ENCODE results near the gene PDIK1L.

Gene PDIK1L

DNA sequence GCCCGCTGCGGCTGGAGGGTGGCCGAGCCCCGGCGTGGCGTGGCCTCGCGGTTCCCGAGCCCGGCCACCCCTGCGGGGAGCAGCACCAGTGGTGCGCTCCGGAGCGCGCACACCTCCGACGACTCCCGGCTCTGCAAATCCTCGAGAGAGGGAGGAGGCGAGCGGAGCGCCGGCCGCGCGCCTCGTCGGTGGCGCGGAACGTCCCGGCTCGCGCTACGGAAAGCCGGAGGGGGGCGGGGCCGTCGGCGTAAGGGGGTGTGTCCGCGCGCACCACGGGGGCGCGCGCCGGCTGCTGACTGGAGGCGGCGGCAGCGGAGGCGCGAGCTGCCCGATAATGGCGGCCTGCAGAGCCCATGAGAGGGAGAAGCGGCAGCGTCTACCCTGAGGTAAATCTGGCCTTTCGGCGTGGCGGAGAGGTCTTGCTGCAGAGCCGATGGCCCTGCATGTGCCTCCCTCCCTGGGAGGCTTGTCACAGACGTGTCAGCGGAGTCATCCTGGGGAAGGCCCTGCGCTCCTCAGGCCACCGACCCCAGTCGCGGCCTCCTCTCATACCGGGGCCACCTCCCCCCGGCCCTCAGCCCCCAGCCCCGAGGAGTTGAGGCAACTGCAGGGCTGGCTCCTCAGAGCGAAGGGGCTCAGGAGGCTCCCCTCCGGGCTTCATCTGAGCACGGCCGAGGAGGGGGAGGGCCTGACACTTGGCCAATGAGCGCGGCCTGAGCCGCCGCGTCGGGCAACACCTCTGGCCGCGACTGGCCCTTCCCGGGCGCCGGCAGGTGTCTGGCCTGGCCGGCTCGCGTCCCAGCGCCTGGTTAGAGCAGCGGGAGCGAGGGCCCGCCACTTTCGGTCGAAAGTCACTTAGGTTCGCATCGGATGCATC is at the start of gene PDIK1L:
Gene PDIK1L, plus strand, starts transcription at position 295 of the 877 bp plus-strand sequence. CDS start 2,485 bp downstream, outside the sequence.
- DNase-seq (ENCODE audit: low read depth): peak; percentile 92

DNA sequence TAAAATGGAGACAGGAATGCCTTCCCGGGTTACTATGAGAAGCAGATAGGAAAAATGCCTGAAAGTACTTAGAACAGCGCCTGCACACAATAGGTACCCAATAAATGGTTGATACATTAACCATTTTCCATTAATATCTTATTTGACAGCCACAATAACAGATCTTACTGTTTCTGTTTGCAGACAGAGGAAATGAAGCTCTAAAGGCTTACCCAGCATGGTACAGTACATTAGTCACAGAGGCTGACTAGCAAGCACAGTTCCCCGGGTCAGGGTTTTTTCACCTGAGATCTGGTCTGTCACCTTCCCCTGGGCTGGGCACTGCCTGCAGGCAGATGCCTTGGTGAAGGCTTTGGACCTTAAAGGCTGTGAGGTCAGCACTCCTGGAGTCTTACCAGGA is 47.1 kb upstream of the PDIK1L start:
- DNase-seq (ENCODE audit: low read depth): no peak

DNA sequence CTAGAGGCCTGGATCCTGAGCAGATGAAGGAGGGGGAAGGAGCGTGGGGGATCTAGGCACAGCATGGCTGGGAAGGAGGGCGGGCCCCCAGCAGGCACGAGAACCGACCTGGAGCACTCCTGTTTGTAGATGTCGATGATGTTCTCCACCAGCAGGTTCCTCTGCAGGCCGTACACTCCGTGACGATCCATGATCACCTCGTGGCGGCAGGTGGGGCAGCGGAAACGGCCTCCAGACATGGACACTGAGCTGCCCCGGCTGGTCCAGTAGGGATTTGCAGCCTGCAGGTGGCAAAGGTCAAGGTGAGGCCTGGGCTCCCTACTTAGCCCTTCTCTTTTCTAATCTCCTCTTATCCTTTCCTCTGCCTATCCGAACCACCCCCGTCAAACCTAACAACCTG is 45.5 kb upstream of the PDIK1L start:
- no peak for DNase-seq (ENCODE audit: low read depth)

GRCh38 chr1:26066857-26067256 is 44.8 kb upstream of the PDIK1L start:
- no peak for DNase-seq (ENCODE audit: low read depth)

DNA sequence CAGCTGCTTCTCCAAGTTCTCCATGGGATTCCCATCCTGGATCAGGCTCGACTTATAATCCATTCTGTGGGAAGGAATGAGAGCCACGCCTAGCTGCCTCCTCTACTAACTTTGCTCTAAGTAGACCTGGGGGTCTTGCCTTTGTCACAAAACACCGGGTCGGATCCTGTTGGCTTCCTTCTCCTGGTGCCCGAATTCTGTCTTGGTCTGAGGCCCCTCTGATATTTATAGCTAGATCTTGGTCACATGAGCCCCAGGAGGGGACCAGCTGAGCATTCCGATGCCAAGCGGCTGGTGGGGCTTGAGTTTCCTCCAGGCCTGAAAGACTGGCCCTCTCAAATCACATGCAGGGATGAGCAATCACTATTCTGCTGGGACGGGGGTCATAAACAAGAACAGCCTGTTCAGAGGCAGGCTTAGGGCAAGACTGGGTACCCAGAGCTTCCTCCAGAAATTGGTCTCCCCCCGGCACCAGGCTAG is 44.2 kb upstream of the PDIK1L start, which contains the start of gene TRIM63:
Gene TRIM63, minus strand, starts transcription at position 199 of the 480 bp plus-strand sequence. Its CDS starts 136 bp downstream, at position 63.
- DNase-seq (ENCODE audit: low read depth): no peak

GRCh38 chr1:26069941-26070295 is 41.7 kb upstream of the PDIK1L start:
- DNase-seq (ENCODE audit: low read depth): no peak

- no peak for DNase-seq (ENCODE audit: low read depth)
Measured at GRCh38 chr1:26070296-26070962, 41.2 kb upstream of the PDIK1L start.

GRCh38 chr1:26070963-26071342 is 40.7 kb upstream of the PDIK1L start:
- no peak for DNase-seq (ENCODE audit: low read depth)

DNA sequence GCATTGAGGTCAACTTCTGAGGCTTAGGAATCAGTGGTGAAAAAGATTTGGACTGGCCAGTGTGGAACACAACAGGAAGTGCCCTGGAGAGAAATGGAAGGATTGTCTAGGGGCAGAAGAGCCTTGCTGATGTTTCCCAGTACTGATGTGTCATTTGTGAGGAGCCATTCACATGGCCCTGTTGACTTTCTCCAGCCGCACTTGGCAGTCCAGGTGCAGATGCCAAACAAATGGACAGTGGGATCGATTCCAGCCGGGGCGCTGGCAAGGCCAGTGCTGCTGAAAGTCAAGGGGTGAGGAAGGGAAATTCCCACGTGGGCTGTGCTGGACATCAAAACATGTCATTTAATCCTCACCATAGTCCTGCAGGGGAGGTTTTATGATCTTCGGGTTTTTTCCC is 39.3 kb upstream of the PDIK1L start:
- DNase-seq (ENCODE audit: low read depth): no peak

DNA sequence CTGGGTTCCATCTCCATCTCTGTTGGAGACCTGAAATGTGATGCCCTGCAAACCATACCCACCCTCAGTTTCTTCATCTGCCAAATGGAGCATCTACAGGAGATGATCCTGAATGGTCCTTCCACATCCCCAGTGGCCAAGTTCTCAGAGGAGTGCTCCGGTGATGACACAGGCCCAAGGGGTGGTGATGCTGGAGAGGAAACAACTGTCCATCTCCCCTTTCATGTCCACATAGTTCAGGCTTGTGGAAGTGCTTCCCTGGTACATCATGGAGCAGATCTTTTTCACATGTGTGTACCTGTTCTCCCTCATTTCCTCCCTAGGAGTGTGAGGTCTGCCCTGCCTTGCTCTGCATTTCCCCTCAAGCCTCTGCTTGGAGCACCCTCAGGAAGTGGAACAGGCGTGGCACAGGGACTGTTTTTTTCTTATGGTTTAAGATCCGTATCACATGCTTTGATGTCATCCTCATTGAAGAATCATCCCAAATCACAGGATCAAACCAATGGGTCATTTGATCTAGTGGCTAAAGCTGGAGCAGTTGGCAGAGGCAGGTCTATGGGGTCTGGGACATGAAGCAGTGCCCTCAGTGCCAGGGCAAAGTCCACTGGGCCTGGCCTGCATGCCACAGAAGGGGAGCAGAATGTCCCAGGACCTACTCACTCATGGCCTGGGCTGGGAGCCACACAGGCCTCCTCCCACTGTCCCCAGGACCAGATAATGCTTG is 36.0 kb upstream of the PDIK1L start:
- DNase-seq (ENCODE audit: low read depth): no peak

DNA sequence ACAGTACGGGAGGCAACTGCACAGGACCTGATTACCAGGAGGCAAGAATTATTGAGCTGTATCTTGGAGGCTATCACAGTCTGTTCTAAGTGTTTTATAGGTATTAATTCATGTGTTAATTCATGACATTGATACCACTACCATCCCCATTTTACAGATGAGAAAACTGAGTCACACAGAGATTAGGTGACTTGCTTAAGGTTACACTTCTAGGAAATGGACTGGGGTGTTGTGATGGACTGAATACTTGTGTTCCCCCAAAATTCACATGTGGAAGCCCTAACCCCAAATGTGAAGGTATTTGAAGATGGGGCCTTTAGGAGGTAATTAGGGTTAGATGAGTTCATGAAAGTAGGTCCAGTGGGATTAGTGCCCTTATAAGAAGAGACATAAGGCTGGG is 34.1 kb upstream of the PDIK1L start:
- DNase-seq (ENCODE audit: low read depth): no peak

DNA sequence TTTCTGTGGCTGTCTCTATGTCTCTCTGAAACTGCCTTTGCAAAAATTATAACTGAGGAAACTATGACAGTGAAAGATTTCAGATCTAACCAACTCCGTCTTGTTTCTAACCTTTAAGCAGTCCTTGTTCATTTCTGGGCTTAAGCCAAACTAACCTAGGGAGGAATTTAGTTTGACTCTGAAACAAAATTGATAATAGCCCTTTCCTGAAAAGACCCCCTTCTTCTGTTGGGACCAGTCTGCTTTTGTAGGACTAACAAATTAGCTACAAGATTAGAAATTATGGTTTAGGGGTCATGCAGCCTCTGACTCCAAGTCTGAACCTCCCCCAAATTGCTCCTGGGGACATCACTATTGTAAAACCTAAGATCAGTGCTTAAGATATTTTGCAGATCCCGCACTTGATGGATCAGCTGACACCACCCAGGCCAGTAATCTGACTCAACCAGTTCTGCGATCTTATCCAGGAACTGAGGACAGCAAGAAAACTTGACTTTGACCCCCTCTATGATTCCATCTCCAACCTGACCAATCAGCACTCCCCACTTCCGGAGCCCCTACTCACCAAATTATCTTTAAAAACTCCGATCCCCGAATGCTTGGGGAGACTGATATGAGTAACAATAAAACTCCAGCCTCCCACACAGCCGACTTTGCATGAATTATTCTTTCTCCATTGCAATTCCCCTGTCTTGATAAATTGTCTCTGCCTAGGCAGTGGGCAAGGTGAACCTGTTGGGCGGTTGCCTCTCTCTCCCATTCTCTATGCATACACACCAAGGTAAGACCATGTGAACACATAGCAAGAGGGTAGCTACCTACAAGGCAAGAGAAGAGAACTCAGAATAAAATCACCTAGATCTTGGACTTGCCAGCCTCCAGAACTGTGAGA is 33.1 kb upstream of the PDIK1L start:
- DNase-seq (ENCODE audit: low read depth): no peak

DNA sequence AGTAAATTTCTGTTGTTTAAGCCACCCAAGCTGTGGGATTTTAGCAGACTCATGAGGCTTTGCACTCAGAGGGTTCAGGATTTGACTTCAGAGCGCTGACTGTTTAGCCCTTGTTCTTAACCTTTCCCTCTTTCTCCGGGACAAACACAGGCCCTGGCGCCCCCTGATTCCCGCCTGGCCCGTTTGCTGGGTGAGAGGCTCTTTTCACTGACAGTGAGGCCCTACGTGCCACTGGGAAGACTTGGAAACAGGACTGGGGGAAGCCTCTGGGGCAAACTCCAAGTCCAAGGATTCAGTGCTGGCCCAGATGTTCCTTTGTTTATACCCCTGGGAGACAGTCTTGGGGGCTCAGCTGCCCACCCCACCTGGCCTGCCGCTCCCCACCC is 32.5 kb upstream of the PDIK1L start:
- no peak for DNase-seq (ENCODE audit: low read depth)

GRCh38 chr1:26079960-26080814 is 31.4 kb upstream of the PDIK1L start:
- no peak for DNase-seq (ENCODE audit: low read depth)

DNA sequence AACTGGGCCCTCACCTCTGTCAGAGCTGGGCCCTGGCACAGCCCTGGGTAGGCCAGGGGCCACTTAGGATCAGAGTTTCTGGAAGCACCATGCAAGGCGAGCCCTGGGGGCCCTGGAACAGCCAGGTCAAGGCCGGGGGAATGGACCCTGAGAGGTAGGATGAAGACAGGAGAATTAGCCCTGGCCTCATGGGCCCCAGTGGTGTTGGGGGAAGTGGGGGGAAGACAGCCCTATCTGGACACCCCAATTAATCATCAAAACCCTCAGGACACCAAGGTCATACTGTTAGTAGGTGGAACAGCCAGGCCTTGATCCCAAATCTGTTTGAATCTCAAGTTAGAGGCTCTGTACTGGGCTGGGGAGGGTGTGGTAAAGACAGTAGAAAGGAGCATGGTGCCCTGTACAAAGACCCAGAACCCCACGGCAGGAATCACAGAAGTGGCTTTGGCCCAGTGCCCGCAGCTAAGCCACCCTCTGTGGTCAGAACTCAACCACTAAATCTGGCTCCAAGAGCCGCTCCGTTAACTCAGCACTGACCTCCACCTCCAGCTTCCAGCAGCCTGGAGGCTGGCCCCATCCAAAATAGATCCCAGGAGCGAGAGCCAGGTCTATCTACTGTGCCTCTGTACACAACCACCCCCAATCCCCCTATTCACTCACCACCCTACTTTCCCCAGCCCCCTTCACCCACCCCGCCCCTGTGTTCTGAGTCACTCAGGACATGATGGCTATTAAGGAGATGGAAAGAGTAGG is 30.2 kb upstream of the PDIK1L start:
- no peak for DNase-seq (ENCODE audit: low read depth)

GRCh38 chr1:26082020-26082350 is 29.6 kb upstream of the PDIK1L start:
- no peak for DNase-seq (ENCODE audit: low read depth)

DNA sequence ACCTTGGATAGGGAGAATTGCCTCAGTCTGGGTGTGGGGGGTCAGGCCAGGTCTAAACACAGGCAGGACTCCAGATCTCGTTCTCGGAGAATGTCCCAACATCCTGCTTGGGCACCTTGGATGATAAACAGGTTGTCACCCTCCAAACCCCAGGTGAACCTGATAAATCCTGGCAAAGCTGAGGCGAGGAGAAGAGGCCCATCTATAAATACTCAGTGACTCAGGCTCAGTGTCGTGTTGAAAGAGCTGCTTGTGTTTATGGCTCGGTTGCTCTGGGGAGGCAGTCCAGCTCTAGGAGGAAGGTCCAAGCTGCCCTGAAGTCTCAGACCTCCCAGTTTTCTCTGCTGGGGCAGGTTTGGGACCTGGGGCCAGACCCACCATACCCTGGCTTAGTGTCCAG is 28.4 kb upstream of the PDIK1L start:
- no peak for DNase-seq (ENCODE audit: low read depth)

GRCh38 chr1:26084091-26084561 is 27.5 kb upstream of the PDIK1L start:
- no peak for DNase-seq (ENCODE audit: low read depth)

DNA sequence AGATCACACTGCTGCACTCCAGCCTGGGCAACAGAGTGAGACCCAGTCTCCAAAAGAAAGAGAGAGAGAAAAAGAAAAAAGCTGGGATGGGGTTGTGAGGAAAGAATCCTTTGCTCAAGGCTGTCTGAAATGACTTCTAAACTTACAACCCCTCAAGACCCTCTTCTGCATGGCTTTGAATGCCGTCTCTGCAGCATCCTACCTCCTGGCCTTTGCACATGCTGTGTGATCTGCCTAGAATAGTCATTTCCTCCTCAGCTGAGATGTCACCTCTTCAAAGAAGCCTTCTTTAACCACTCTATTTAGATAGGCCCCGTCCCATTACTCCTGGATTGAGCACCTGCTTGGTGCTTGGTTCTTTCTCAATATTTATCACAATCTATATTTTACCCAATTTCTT is 26.8 kb upstream of the PDIK1L start:
- DNase-seq (ENCODE audit: low read depth): no peak

DNA sequence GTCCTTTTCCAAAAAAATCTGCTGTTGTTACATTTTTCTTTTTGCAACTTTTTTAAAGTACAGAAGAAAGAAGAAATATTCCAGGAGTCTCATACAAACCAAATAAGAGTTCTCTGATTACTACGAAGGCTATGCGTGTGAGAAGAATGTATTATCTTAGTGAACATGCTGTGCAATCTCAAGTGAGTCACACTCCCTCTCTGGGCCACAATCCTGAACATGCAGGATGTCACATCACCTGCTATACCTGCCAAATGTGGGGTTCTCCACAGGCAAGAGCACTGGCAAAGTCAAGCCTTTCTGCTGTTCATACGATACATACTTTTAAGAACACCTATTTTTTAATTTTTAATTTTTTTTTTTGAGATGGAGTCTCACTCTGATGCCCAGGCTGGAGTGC is 22.5 kb upstream of the PDIK1L start:
- DNase-seq (ENCODE audit: low read depth): no peak
